HUES6 (cell line): ENCODE data around the gene RP2.

ENCODE experiments used
- H3K27ac ChIP-seq: 2 replicates; pipeline ENCODE4 v1.7.0; 2013; ENCODE audit warnings: low read depth, mild to moderate bottlenecking, low read length, inconsistent platforms
- H3K27me3 ChIP-seq: 2 replicates; pipeline ENCODE4 v1.6.1; 2013; ENCODE audit warnings: low read length; ENCODE audit not compliant: control insufficient read depth, insufficient read depth
- H3K36me3 ChIP-seq: 2 replicates; pipeline ENCODE4 v1.6.1; 2013; ENCODE audit warnings: low read length; ENCODE audit not compliant: control insufficient read depth, insufficient read depth
- H3K4me1 ChIP-seq: 2 replicates; pipeline ENCODE4 v1.6.1; 2013; ENCODE audit warnings: low read length; ENCODE audit not compliant: control insufficient read depth, insufficient read depth
- H3K4me3 ChIP-seq: 2 replicates; pipeline ENCODE4 v1.5.1; 2013; ENCODE audit warnings: low read depth, low read length
- H3K9ac ChIP-seq: one replicate; pipeline ENCODE4 v1.6.1; 2013; ENCODE audit warnings: mild to moderate bottlenecking, low read length
- H3K9me3 ChIP-seq: 2 replicates; pipeline ENCODE4 v1.6.1; 2013; ENCODE audit warnings: low read depth, low read length; ENCODE audit not compliant: control insufficient read depth, insufficient read depth

The RP2 gene

GRCh38 chrX:46814966-46815365, 21.9 kb upstream of the RP2 start:
- Histone ChIP-seq H3K4me3 (no peak overlapping the region), H3K9ac (no peak overlapping the region), H3K4me1 (peaks cover 16% of the 10 kb centered on the region; the same call in 1 of the 2 replicates)

GRCh38 chrX:46819136-46819535, 17.7 kb upstream of the RP2 start:
- no peaks in the 10 kb centered on the region for H3K9me3 ChIP-seq
- no peak overlapping the region for H3K9ac ChIP-seq
- no peak overlapping the region for H3K4me3 ChIP-seq
- no peaks in the 10 kb centered on the region for H3K36me3 ChIP-seq
- peaks cover 15% of the 10 kb centered on the region; the same call in 1 of the 2 replicates for H3K4me1 ChIP-seq
- no peaks in the 10 kb centered on the region for H3K27me3 ChIP-seq
- no peak overlapping the region for H3K27ac ChIP-seq

More at GRCh38 chrX:46814966-46815365, 21.9 kb upstream of the RP2 start:
- Histone ChIP-seq H3K27ac (no peak overlapping the region), H3K36me3 (no peaks in the 10 kb centered on the region), H3K9me3 (no peaks in the 10 kb centered on the region), H3K27me3 (no peaks in the 10 kb centered on the region)

GRCh38 chrX:46820391-46821100, 16.3 kb upstream of the RP2 start:
- H3K9me3 ChIP-seq, result no peaks in the 10 kb centered on the region
- H3K9ac ChIP-seq, result no peak overlapping the region
- no peak overlapping the region for H3K4me3 ChIP-seq
- H3K4me1 ChIP-seq, result peaks cover 15% of the 10 kb centered on the region; the same call in 1 of the 2 replicates
- no peak overlapping the region for H3K27ac ChIP-seq
- H3K27me3 ChIP-seq, result no peaks in the 10 kb centered on the region
- H3K36me3 ChIP-seq, result no peaks in the 10 kb centered on the region

- no peak overlapping the region for H3K27ac ChIP-seq
- no peaks in the 10 kb centered on the region for H3K36me3 ChIP-seq
- no peaks in the 10 kb centered on the region for H3K27me3 ChIP-seq
- H3K9ac ChIP-seq, result no peak overlapping the region
- no peaks in the 10 kb centered on the region for H3K9me3 ChIP-seq
- peaks cover 10% of the 10 kb centered on the region; the same call in 1 of the 2 replicates for H3K4me1 ChIP-seq
- no peak overlapping the region for H3K4me3 ChIP-seq
These were observed 13.4 kb upstream of the RP2 start for GRCh38 chrX:46823481-46823880.

GRCh38 chrX:46831765-46832327, 5.0 kb upstream of the RP2 start:
- no peak overlapping the region for H3K4me3 ChIP-seq
- no peaks in the 10 kb centered on the region for H3K27me3 ChIP-seq
- H3K36me3 ChIP-seq, result no peaks in the 10 kb centered on the region
- H3K4me1 ChIP-seq, result peaks cover 3% of the 10 kb centered on the region; the same call in 1 of the 2 replicates
- no peak overlapping the region for H3K9ac ChIP-seq
- no peaks in the 10 kb centered on the region for H3K9me3 ChIP-seq
- no peak overlapping the region for H3K27ac ChIP-seq

- H3K27ac ChIP-seq, result 0 out of 2 replicates have a peak overlapping the region, but pooled peaks have one; percentile 3
- peak overlapping the region; percentile 78 for H3K4me3 ChIP-seq
- peak overlapping the region; percentile 87 for H3K9ac ChIP-seq
- no peaks in the 10 kb centered on the region for H3K36me3 ChIP-seq
- no peaks in the 10 kb centered on the region for H3K27me3 ChIP-seq
- peaks cover 11% of the 10 kb centered on the region for H3K4me1 ChIP-seq
- no peaks in the 10 kb centered on the region for H3K9me3 ChIP-seq
These were observed 979 bp downstream of the RP2 start for GRCh38 chrX:46837558-46838485.

GRCh38 chrX:46838486-46838870, 1.6 kb downstream of the RP2 start:
- H3K9me3 ChIP-seq, result no peaks in the 10 kb centered on the region
- no peak overlapping the region for H3K27ac ChIP-seq
- H3K4me1 ChIP-seq, result peaks cover 11% of the 10 kb centered on the region
- no peaks in the 10 kb centered on the region for H3K27me3 ChIP-seq
- H3K36me3 ChIP-seq, result no peaks in the 10 kb centered on the region
- H3K9ac ChIP-seq, result peak overlapping the region; percentile 10
- peak overlapping the region; percentile 78 for H3K4me3 ChIP-seq

GRCh38 chrX:46838974-46839480, 2.2 kb downstream of the RP2 start:
- Histone ChIP-seq H3K27ac (no peak overlapping the region), H3K9ac (no peak overlapping the region), H3K9me3 (no peaks in the 10 kb centered on the region), H3K4me3 (peak overlapping the region; percentile 78; the same call in 1 of the 2 replicates), H3K27me3 (no peaks in the 10 kb centered on the region), H3K36me3 (no peaks in the 10 kb centered on the region), H3K4me1 (peaks cover 11% of the 10 kb centered on the region)

- no peak overlapping the region for H3K27ac ChIP-seq
- H3K4me3 ChIP-seq, result no peak overlapping the region
These were observed 4.1 kb downstream of the RP2 start for GRCh38 chrX:46840946-46841345.

GRCh38 chrX:46841346-46841745, 4.5 kb downstream of the RP2 start:
- no peaks in the 10 kb centered on the region for H3K9me3 ChIP-seq
- no peak overlapping the region for H3K9ac ChIP-seq
- no peaks in the 10 kb centered on the region for H3K36me3 ChIP-seq
- no peak overlapping the region for H3K4me3 ChIP-seq
- peaks cover 8% of the 10 kb centered on the region for H3K4me1 ChIP-seq
- no peaks in the 10 kb centered on the region for H3K27me3 ChIP-seq
- no peak overlapping the region for H3K27ac ChIP-seq

More at GRCh38 chrX:46840946-46841345, 4.1 kb downstream of the RP2 start:
- Histone ChIP-seq H3K9me3 (no peaks in the 10 kb centered on the region), H3K9ac (no peak overlapping the region), H3K27me3 (no peaks in the 10 kb centered on the region), H3K4me1 (peaks cover 11% of the 10 kb centered on the region), H3K36me3 (no peaks in the 10 kb centered on the region)
